ENCODE data around the gene HTR2C. TPM values are rescaled to one million over a fixed set of nuclear protein-coding genes. Genes with fewer than 3 reads are reported as not detected.
"Not testable (repeated sequence)": the region's sequence is repeated elsewhere in the genome, so short reads cannot be mapped to it uniquely, and the experiment has no call there.

Gene HTR2C
- total RNA-seq, 1 donor from 2014 or later = not detected

GRCh38 chrX:114584375-114584943 lies 573 bp downstream of the HTR2C start:
- no peak for TF ChIP-seq CTCF (IDR thresholded peaks at IDR 0.05; ENCODE audit: insufficient read depth, low read length, severe bottlenecking)
- DNase-seq (ENCODE audit: low read depth) (no peak), FAIRE-seq (no peak)
- Histone ChIP-seq H3K27me3 (ENCODE audit: control insufficient read depth, insufficient read depth, low read length) (peaks cover 23% of the 10 kb centered on the region), H3K36me3 (ENCODE audit: control insufficient read depth, insufficient read depth, low read length) (no peaks in the 10 kb centered on the region), H3K4me3 (ENCODE audit: low read depth, low read length) (no peak overlapping the region)

GRCh38 chrX:114584983-114585842 lies 1.3 kb downstream of the HTR2C start:
- H3K4me3 ChIP-seq (ENCODE audit: low read depth, low read length) = no peak overlapping the region
- peaks cover 23% of the 10 kb centered on the region for H3K27me3 ChIP-seq (ENCODE audit: control insufficient read depth, insufficient read depth, low read length)
- no peaks in the 10 kb centered on the region for H3K36me3 ChIP-seq (ENCODE audit: control insufficient read depth, insufficient read depth, low read length)
- no peak for TF ChIP-seq CTCF (IDR thresholded peaks at IDR 0.05; ENCODE audit: insufficient read depth, low read length, severe bottlenecking)
- DNase-seq (ENCODE audit: low read depth) (no peak), FAIRE-seq (peak; percentile 28)

GRCh38 chrX:114591121-114591520 lies 7.2 kb downstream of the HTR2C start:
- H3K27me3 ChIP-seq (ENCODE audit: control insufficient read depth, insufficient read depth, low read length) = no peaks in the 10 kb centered on the region
- no peak for TF ChIP-seq CTCF (IDR thresholded peaks at IDR 0.05; ENCODE audit: insufficient read depth, low read length, severe bottlenecking)
- FAIRE-seq (no peak), DNase-seq (ENCODE audit: low read depth) (no peak)
- no peaks in the 10 kb centered on the region for H3K36me3 ChIP-seq (ENCODE audit: control insufficient read depth, insufficient read depth, low read length)
- no peak overlapping the region for H3K4me3 ChIP-seq (ENCODE audit: low read depth, low read length)

GRCh38 chrX:114599305-114599704 lies 15.4 kb downstream of the HTR2C start:
- FAIRE-seq (no peak), DNase-seq (ENCODE audit: low read depth) (no peak)
- H3K4me3 ChIP-seq (ENCODE audit: low read depth, low read length) = no peak overlapping the region
- no peaks in the 10 kb centered on the region for H3K27me3 ChIP-seq (ENCODE audit: control insufficient read depth, insufficient read depth, low read length)
- TF ChIP-seq CTCF (IDR thresholded peaks at IDR 0.05; ENCODE audit: insufficient read depth, low read length, severe bottlenecking) = no peak
- no peaks in the 10 kb centered on the region for H3K36me3 ChIP-seq (ENCODE audit: control insufficient read depth, insufficient read depth, low read length)

GRCh38 chrX:114599911-114600310 lies 16.0 kb downstream of the HTR2C start:
- FAIRE-seq (no peak), DNase-seq (ENCODE audit: low read depth) (no peak)
- Histone ChIP-seq H3K27me3 (ENCODE audit: control insufficient read depth, insufficient read depth, low read length) (no peaks in the 10 kb centered on the region), H3K36me3 (ENCODE audit: control insufficient read depth, insufficient read depth, low read length) (no peaks in the 10 kb centered on the region), H3K4me3 (ENCODE audit: low read depth, low read length) (no peak overlapping the region)
- TF ChIP-seq CTCF (IDR thresholded peaks at IDR 0.05; ENCODE audit: insufficient read depth, low read length, severe bottlenecking) = no peak

- not testable (repeated sequence) for DNase-seq (ENCODE audit: low read depth); H3K27me3 ChIP-seq (ENCODE audit: control insufficient read depth, insufficient read depth, low read length); FAIRE-seq; H3K36me3 ChIP-seq (ENCODE audit: control insufficient read depth, insufficient read depth, low read length); H3K4me3 ChIP-seq (ENCODE audit: low read depth, low read length)
Measured at GRCh38 chrX:114606619-114607018, 22.7 kb downstream of the HTR2C start.

Data from bronchial epithelial cell (primary cell).